Calu3 (cell line): ENCODE data around the gene MAGOH. TPM values are rescaled to one million over a fixed set of nuclear protein-coding genes. Genes with fewer than 3 reads are reported as not detected.

Experiments
- BruUV-seq: library from RNA; stranded (reverse); fragments of 400-500 nt; replicated peaks from 2 replicates; lab custom pipeline; 2021; lab: Mats Ljungman, UMichigan
- CTCF ChIA-PET: fragments of 300-600 bp; sonication (Branson Sonifier 250); formaldehyde crosslinking; loops from one replicate; lab custom pipeline; 2022; ENCODE audit warnings: antibody characterized with exemption; lab: Charles Lee
- DNase-seq: peaks from one replicate; pipeline ENCODE4 v3.0.0; 2022
- H3K27ac Mint-ChIP-seq: one replicate; pipeline ENCODE4 v1.8.0; 2022; ENCODE audit warnings: mixed read lengths; ENCODE audit not compliant: unreplicated experiment
- H3K27me3 Mint-ChIP-seq: one replicate; pipeline ENCODE4 v1.8.0; 2022; ENCODE audit warnings: mixed read lengths; ENCODE audit not compliant: unreplicated experiment
- H3K36me3 Mint-ChIP-seq: one replicate; pipeline ENCODE4 v1.8.0; 2022; ENCODE audit warnings: mild to moderate bottlenecking, moderate library complexity, mixed read lengths; ENCODE audit not compliant: insufficient read depth, unreplicated experiment
- H3K4me1 Mint-ChIP-seq: one replicate; pipeline ENCODE4 v1.8.0; 2022; ENCODE audit warnings: mild to moderate bottlenecking, low read depth, mixed read lengths; ENCODE audit not compliant: unreplicated experiment
- H3K4me3 Mint-ChIP-seq: one replicate; pipeline ENCODE4 v1.8.0; 2022; ENCODE audit warnings: mild to moderate bottlenecking, low read depth, moderate library complexity, mixed read lengths; ENCODE audit not compliant: unreplicated experiment
- H3K9me3 Mint-ChIP-seq: one replicate; pipeline ENCODE4 v1.8.0; 2022; ENCODE audit warnings: low read depth, mixed read lengths; ENCODE audit not compliant: unreplicated experiment
- CTCF ChIP-seq: fragments of 200-600 bp; IDR thresholded peaks from one replicate; pipeline ENCODE4 v1.8.0; 2022; ENCODE audit warnings: antibody characterized with exemption; ENCODE audit not compliant: unreplicated experiment
- intact Hi-C: fragments of 100-400 bp; cut with micrococcal nuclease; formaldehyde crosslinking; loops from one replicate; pipeline ENCODE4 v1.10.0; 2022; ENCODE audit not compliant: unreplicated experiment
- total RNA-seq: library from RNA; stranded (reverse); gene quantifications from 2 replicates; pipeline ENCODE4 v1.2.3, GENCODE V29; 2022

MAGOH gene
- total RNA-seq, 1 experiment from 2014 or later = 70.2 TPM

GRCh38 chr1:53197291-53198200 is 40.8 kb downstream of the MAGOH start:
- peaks cover 42% of the 10 kb centered on the region for H3K4me1 Mint-ChIP-seq

GRCh38 chr1:53196485-53197290 is 41.6 kb downstream of the MAGOH start, which contains the start of gene CPT2:
Gene CPT2, plus strand, starts transcription at chr1:53196824. Its CDS starts 120 bp downstream, at chr1:53196944.
- CTCF ChIA-PET = no interaction called here
- Mint-ChIP-seq H3K4me3 (peak within 1 kb of the TSS; percentile 87), H3K36me3 (peaks cover 22% of the 10 kb centered on the region), H3K4me1 (peaks cover 42% of the 10 kb centered on the region), H3K27me3 (no peaks in the 10 kb centered on the region), H3K27ac (peak within 1 kb of the TSS; percentile 86), H3K9me3 (no peaks in the 10 kb centered on the region)
- DNase-seq = peak; percentile 93
- intact Hi-C loops = loop anchor here (5.0 kb wide), 1 partner anchor 494 kb away; no protein-coding TSS in a partner anchor
- no peak for TF ChIP-seq CTCF
- BruUV-seq = no TSS peak

More at GRCh38 chr1:53197291-53198200, 40.8 kb downstream of the MAGOH start:
- Mint-ChIP-seq H3K27me3 (no peaks in the 10 kb centered on the region), H3K27ac (peak overlapping the region; percentile 86), H3K4me3 (peak overlapping the region; percentile 87), H3K9me3 (no peaks in the 10 kb centered on the region), H3K36me3 (peaks cover 23% of the 10 kb centered on the region)
- TF ChIP-seq CTCF = no peak
- DNase-seq = no peak
- CTCF ChIA-PET = no interaction called here
- intact Hi-C loops = loop anchor here (5.0 kb wide), 1 partner anchor 495 kb away; no protein-coding TSS in a partner anchor
- TSS peak; percentile 39 for BruUV-seq

- H3K4me3 Mint-ChIP-seq = peak overlapping the region; percentile 87
- H3K36me3 Mint-ChIP-seq = peaks cover 22% of the 10 kb centered on the region
- H3K27me3 Mint-ChIP-seq = no peaks in the 10 kb centered on the region
- CTCF ChIA-PET = no interaction called here
- intact Hi-C loops = loop anchor here (5.0 kb wide), 1 partner anchor 494 kb away; no protein-coding TSS in a partner anchor
- H3K4me1 Mint-ChIP-seq = peaks cover 42% of the 10 kb centered on the region
- no TSS peak for BruUV-seq
- H3K27ac Mint-ChIP-seq = peak overlapping the region; percentile 52
- H3K9me3 Mint-ChIP-seq = no peaks in the 10 kb centered on the region
- no peak for TF ChIP-seq CTCF
- DNase-seq = no peak
These were observed 42.3 kb downstream of the MAGOH start for GRCh38 chr1:53196017-53196484.
